Measurements from ENCODE around the gene CPNE6. TPM values are rescaled to one million over a fixed set of nuclear protein-coding genes. Genes with fewer than 3 reads are reported as not detected.
"Not testable (repeated sequence)": the region's sequence is repeated elsewhere in the genome, so short reads cannot be mapped to it uniquely, and the experiment has no call there.

The CPNE6 gene
- polyA plus RNA-seq, 3 donors = not detected

DNA sequence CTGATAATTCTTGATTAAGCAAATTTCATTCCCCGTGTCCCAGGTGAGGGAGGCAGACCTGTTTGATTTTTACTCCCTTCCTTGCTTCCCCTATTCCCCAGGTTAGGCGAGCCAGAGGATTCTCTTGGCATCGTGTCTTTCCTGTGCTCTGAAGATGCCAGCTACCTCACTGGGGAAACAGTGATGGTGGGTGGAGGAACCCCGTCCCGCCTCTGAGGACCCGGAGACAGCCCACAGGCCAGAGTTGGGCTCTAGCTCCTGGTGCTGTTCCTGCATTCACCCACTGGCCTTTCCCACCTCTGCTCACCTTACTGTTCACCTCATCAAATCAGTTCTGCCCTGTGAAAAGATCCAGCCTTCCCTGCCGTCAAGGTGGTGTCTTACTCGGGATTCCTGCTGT lies 20.6 kb upstream of the CPNE6 start:
- Histone ChIP-seq H3K4me1 (ENCODE audit: control insufficient read depth in 1 of 2, insufficient read depth in 2 of 2, low read length in 2 of 2) (peaks cover 39 to 47% of the 10 kb centered on the region in 2 donors), H3K27me3 (ENCODE audit: control insufficient read depth in 2 of 2, insufficient read depth in 2 of 2, low read length in 2 of 2) (peaks cover 0 to 19% of the 10 kb centered on the region in 2 donors)
- WGBS (ENCODE audit: insufficient coverage) = 100% methylated on average over 1 of the region's 8 CpGs
- H4K20me1 ChIP-seq (ENCODE audit: insufficient read depth, low read length); H3K27ac ChIP-seq (ENCODE audit: low read depth in 1 of 2, low read length in 2 of 2); DNase-seq; H3K9me3 ChIP-seq (replicated peaks in 1 of 2; ENCODE audit: control insufficient read depth in 1 of 2, insufficient read depth in 1 of 2, low read length in 2 of 2); H3K36me3 Mint-ChIP-seq; H3K9me3 Mint-ChIP-seq; H2AFZ ChIP-seq (ENCODE audit: insufficient read depth, low read depth, low read length, poor library complexity, severe bottlenecking); intact Hi-C loops (cut with micrococcal nuclease); H3K9ac ChIP-seq (ENCODE audit: insufficient read depth, low read length, poor library complexity, severe bottlenecking); H3K4me3 ChIP-seq (replicated peaks in 1 of 3; ENCODE audit: low read depth in 2 of 3, low read length in 3 of 3); H3K79me2 ChIP-seq (ENCODE audit: insufficient read depth, low read length); H3K4me2 ChIP-seq (replicated peaks; ENCODE audit: extremely low read depth, low read length, poor library complexity, severe bottlenecking); H3K36me3 ChIP-seq (replicated peaks in 1 of 2; ENCODE audit: control insufficient read depth in 1 of 2, insufficient read depth in 2 of 2, low read length in 2 of 2): not testable (repeated sequence)
- H3K4me1 Mint-ChIP-seq = peaks cover 46% of the 10 kb centered on the region
- H3K27ac Mint-ChIP-seq = peak overlapping the region in 1 of 7 donors; percentile 23
- peak overlapping the region in 1 of 2 donors; percentile 90 for H3K4me3 Mint-ChIP-seq
- peaks cover 13 to 36% (median 22%) of the 10 kb centered on the region in 3 donors for H3K27me3 Mint-ChIP-seq (ENCODE audit: low read depth in 3 of 3)

DNA sequence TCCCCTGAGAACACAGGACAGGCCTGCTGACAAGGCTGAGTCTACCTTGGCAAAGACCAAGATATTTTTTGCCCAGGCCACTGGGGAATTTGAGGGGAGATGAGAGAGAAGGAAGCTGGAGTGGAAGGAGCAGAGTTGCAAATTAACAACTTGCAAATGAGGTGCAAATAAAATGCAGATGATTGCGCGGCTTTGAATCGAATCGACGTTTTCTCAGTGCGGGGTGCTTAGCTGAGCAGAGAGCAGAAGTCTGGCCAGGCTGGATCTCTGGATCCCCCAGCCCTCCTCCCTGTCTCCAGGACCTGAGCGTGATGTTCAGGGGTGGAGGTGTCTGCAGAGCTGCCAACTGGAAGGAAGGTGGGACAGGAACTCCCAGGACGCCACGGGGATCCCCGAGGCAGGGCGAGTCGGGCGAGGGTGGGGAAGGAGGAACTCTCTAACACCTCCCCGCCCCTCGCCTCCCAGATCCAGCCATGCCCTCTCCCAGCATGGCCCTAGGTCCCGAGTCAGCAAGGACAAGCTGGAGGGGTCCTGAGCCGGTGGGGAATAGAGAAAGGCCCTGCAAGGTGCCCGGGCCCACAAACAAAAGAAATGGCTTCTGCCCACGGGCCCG lies 20.1 kb upstream of the CPNE6 start:
- Mint-ChIP-seq H3K4me1 (peaks cover 46% of the 10 kb centered on the region), H3K9me3 (peaks cover 0 to 3% (median 0%) of the 10 kb centered on the region in 7 donors), H3K27me3 (ENCODE audit: low read depth in 3 of 3) (peaks cover 13 to 36% (median 22%) of the 10 kb centered on the region in 3 donors), H3K36me3 (peaks cover 0 to 2% of the 10 kb centered on the region in 2 donors), H3K4me3 (peak overlapping the region; percentile 85 to 90), H3K27ac (peak overlapping the region in 2 of 7 donors; percentile 23 to 40)
- Histone ChIP-seq H4K20me1 (ENCODE audit: insufficient read depth, low read length) (no peaks in the 10 kb centered on the region), H3K4me1 (ENCODE audit: control insufficient read depth in 1 of 2, insufficient read depth in 2 of 2, low read length in 2 of 2) (peaks cover 39 to 47% of the 10 kb centered on the region in 2 donors), H3K4me2 (replicated peaks; ENCODE audit: extremely low read depth, low read length, poor library complexity, severe bottlenecking) (peak overlapping the region; percentile 100), H3K79me2 (ENCODE audit: insufficient read depth, low read length) (no peaks in the 10 kb centered on the region), H2AFZ (ENCODE audit: insufficient read depth, low read depth, low read length, poor library complexity, severe bottlenecking) (peak overlapping the region; percentile 95), H3K9me3 (replicated peaks in 1 of 2; ENCODE audit: control insufficient read depth in 1 of 2, insufficient read depth in 1 of 2, low read length in 2 of 2) (no peaks in the 10 kb centered on the region), H3K27me3 (ENCODE audit: control insufficient read depth in 2 of 2, insufficient read depth in 2 of 2, low read length in 2 of 2) (peaks cover 0 to 19% of the 10 kb centered on the region in 2 donors), H3K27ac (ENCODE audit: low read depth in 1 of 2, low read length in 2 of 2) (peak overlapping the region in 1 of 2 donors; percentile 48), H3K36me3 (replicated peaks in 1 of 2; ENCODE audit: control insufficient read depth in 1 of 2, insufficient read depth in 2 of 2, low read length in 2 of 2) (no peaks in the 10 kb centered on the region), H3K9ac (ENCODE audit: insufficient read depth, low read length, poor library complexity, severe bottlenecking) (peak overlapping the region; percentile 59), H3K4me3 (replicated peaks in 1 of 3; ENCODE audit: low read depth in 2 of 3, low read length in 3 of 3) (peak overlapping the region; percentile 39 to 86 (median 59))
- DNase-seq = peak in 2 of 3 donors; percentile 36 to 50
- TF ChIP-seq, protein P1, sequence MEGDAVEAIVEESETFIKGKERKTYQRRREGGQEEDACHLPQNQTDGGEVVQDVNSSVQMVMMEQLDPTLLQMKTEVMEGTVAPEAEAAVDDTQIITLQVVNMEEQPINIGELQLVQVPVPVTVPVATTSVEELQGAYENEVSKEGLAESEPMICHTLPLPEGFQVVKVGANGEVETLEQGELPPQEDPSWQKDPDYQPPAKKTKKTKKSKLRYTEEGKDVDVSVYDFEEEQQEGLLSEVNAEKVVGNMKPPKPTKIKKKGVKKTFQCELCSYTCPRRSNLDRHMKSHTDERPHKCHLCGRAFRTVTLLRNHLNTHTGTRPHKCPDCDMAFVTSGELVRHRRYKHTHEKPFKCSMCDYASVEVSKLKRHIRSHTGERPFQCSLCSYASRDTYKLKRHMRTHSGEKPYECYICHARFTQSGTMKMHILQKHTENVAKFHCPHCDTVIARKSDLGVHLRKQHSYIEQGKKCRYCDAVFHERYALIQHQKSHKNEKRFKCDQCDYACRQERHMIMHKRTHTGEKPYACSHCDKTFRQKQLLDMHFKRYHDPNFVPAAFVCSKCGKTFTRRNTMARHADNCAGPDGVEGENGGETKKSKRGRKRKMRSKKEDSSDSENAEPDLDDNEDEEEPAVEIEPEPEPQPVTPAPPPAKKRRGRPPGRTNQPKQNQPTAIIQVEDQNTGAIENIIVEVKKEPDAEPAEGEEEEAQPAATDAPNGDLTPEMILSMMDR (IDR thresholded peaks at IDR 0.05) = no peak
- intact Hi-C loops (cut with micrococcal nuclease) = no loop called here
- WGBS (ENCODE audit: insufficient coverage) = 0% methylated on average over 4 of the region's 20 CpGs
